HepG2 (cell line): ENCODE data around the gene TRRAP. TPM values are rescaled to one million over a fixed set of nuclear protein-coding genes. Genes with fewer than 3 reads are reported as not detected.

Experiments
- ATAC-seq: fragments of 200-7000 bp; cut with Tn5 transposase; 3 replicates; pipeline ENCODE4 v1.9.1; 2020; ENCODE audit warnings: mild to moderate bottlenecking, moderate library complexity
- BruUV-seq: library from RNA; stranded (reverse); fragments of 400-500 nt; replicated peaks from 2 replicates; lab custom pipeline; 2021; lab: Mats Ljungman, UMichigan
- CTCF ChIA-PET: fragments of 300-600 bp; formaldehyde crosslinking; extraction: SDS; loops from one replicate; lab custom pipeline; 2021; ENCODE audit warnings: low total read pairs, inconsistent platforms, low intra/inter-chr PET ratio; lab: Yijun Ruan, JAX
- POLR2A ChIA-PET: fragments of 350-600 bp; sonication (Branson Sonifier 250); formaldehyde crosslinking; loops from one replicate; lab custom pipeline; 2020; ENCODE audit warnings: antibody characterized with exemption, inconsistent platforms; lab: Yijun Ruan, JAX
- DNase-seq: peaks from one replicate; pipeline ENCODE4 v3.0.0-alpha.2; 2015; ENCODE audit warnings: low spot score
- FAIRE-seq: peaks from 3 replicates; lab custom pipeline; 2011; peaks lifted over from hg19 to GRCh38; lab: Jason Lieb, UNC
- H2AFZ ChIP-seq: one replicate; pipeline ENCODE4 v1.6.1; 2011; ENCODE audit warnings: low read length, inconsistent platforms
- H3K27ac ChIP-seq: fragments of 300-600 bp; 3 replicates; pipeline ENCODE4 v1.8.0; 2011; ENCODE audit warnings: mixed run types, mild to moderate bottlenecking, mixed read lengths, low read length, inconsistent platforms; ENCODE audit not compliant: insufficient read depth; ENCODE audit errors: extremely low read length
- H3K27me3 ChIP-seq, 2 experiments: fragments of 200-600 bp in 1 of 2; 2 replicates in 1 of 2; 3 replicates in 1 of 2; pipeline versions ENCODE4 v1.6.0 to v1.8.0; 2011; ENCODE audit warnings: low read length in 2 of 2, mild to moderate bottlenecking in 2 of 2, moderate library complexity in 2 of 2, inconsistent platforms in 1 of 2; ENCODE audit not compliant: insufficient read depth in 2 of 2, control insufficient read depth in 1 of 2
- H3K36me3 ChIP-seq, 2 experiments: fragments of 200-600 bp in 1 of 2; replicated peaks in 1 of 2; 2 replicates in 1 of 2; 3 replicates in 1 of 2; pipeline versions ENCODE4 v1.5.1 to v1.8.0; 2011; ENCODE audit warnings: low read length in 2 of 2, inconsistent platforms in 1 of 2; ENCODE audit not compliant: insufficient read depth in 2 of 2, control insufficient read depth in 1 of 2
- H3K4me1 ChIP-seq: 2 replicates; pipeline ENCODE4 v1.5.1; 2012; ENCODE audit warnings: low read length, inconsistent platforms; ENCODE audit not compliant: insufficient read depth
- H3K4me2 ChIP-seq: 2 replicates; pipeline ENCODE4 v1.6.0; 2011; ENCODE audit warnings: low read depth, low read length, inconsistent platforms
- H3K4me3 ChIP-seq, 3 experiments: fragments of 200-600 bp in 1 of 3; sonication (generic), shearing (Covaris generic) in 1 of 3; replicated peaks in 1 of 3; 2 replicates each; pipeline ENCODE4 v1.5.1; 2011 to 2016; ENCODE audit warnings: low read length in 3 of 3, inconsistent platforms in 2 of 3, low read depth in 2 of 3, mild to moderate bottlenecking in 2 of 3, control low read depth in 1 of 3, mixed read lengths in 1 of 3; ENCODE audit not compliant: insufficient read depth in 1 of 3
- H3K79me2 ChIP-seq: one replicate; pipeline ENCODE4 v1.6.1; 2011; ENCODE audit warnings: low read length, inconsistent platforms; ENCODE audit not compliant: insufficient read depth
- H3K9ac ChIP-seq: 2 replicates; pipeline ENCODE4 v1.6.0; 2011; ENCODE audit warnings: mild to moderate bottlenecking, low read depth, low read length, inconsistent platforms; ENCODE audit not compliant: insufficient read depth
- H3K9me3 ChIP-seq: 2 replicates; pipeline ENCODE4 v1.5.1; 2012; ENCODE audit warnings: mild to moderate bottlenecking, low read length
- H4K20me1 ChIP-seq: 2 replicates; pipeline ENCODE4 v1.6.0; 2011; ENCODE audit warnings: inconsistent platforms, mild to moderate bottlenecking, low read length, moderate library complexity; ENCODE audit not compliant: insufficient read depth
- HMG20B ChIP-seq: conservative IDR thresholded peaks from 2 replicates; pipeline ENCODE4 v1.6.1; 2016; ENCODE audit warnings: missing genetic modification reagents, missing compliant biosample characterization
- JUN ChIP-seq: sonication (generic); formaldehyde crosslinking; IDR thresholded peaks from 2 replicates; pipeline ENCODE4 v1.4.0; 2020; ENCODE audit warnings: mild to moderate bottlenecking, missing genetic modification reagents
- SMARCC2 ChIP-seq: fragments of 450-650 bp; IDR thresholded peaks from 2 replicates; pipeline ENCODE4 v1.6.1; 2017; ENCODE audit warnings: antibody characterized with exemption, mild to moderate bottlenecking
- SSRP1 ChIP-seq: IDR thresholded peaks from 2 replicates; pipeline ENCODE4 v1.6.1; 2016; ENCODE audit warnings: control low read depth
- TCF12 ChIP-seq, 2 experiments: fragments of 450-650 bp in 1 of 2; sonication (generic) in 1 of 2; formaldehyde crosslinking in 1 of 2; IDR thresholded peaks; 2 replicates each; pipeline versions ENCODE4 v1.6.1 to v1.8.0; 2017 to 2022; ENCODE audit warnings: antibody characterized with exemption in 1 of 2, mild to moderate bottlenecking in 1 of 2, missing genetic modification reagents in 1 of 2, moderate library complexity in 1 of 2
- WGBS: methylation state at CpG from one replicate; pipeline ENCODE4 v1.1.6; 2017; ENCODE audit warnings: low lambda C conversion rate; 5-methylcytosine and 5-hydroxymethylcytosine counted together
- in situ Hi-C: cut with HindIII; loops from 2 replicates; pipeline ENCODE4 v1.10.0; 2017; ENCODE audit warnings: low pct_unique_long_range_greater_than_20kb; ENCODE audit not compliant: extremely low pct_ligation_motif_present
- intact Hi-C: fragments of 100-400 bp; cut with micrococcal nuclease; formaldehyde crosslinking; loops from one replicate; pipeline ENCODE4 v1.10.0; 2022; ENCODE audit not compliant: unreplicated experiment
- polyA plus RNA-seq, 8 experiments: library from polyadenylated mRNA; depleted of rRNA in 3 of 8; stranded (reverse) in 7 of 8; unstranded in 1 of 8; fragments of >200 nt; fragmentation: Illumina TruSeq in 4 of 8; extraction: Trizol in 4 of 8; gene quantifications; 2 replicates each; pipeline versions ENCODE4 v1.2.1 to v1.2.3, GENCODE V29; 2011 to 2016; ENCODE audit warnings: low read depth in 4 of 8, missing spikeins in 1 of 8, mixed read lengths in 1 of 8; ENCODE audit not compliant: insufficient read depth in 1 of 8
- total RNA-seq, 5 experiments: library from RNA; depleted of rRNA; stranded (reverse); fragments of >200 nt; fragmentation: Illumina TruSeq; extraction: Trizol; gene quantifications; 2 replicates each; pipeline ENCODE4 v1.2.3, GENCODE V29; 2016; ENCODE audit warnings: low read depth in 1 of 5
- TF ChIP-seq, protein P1 (sequence below): sonication (generic); formaldehyde crosslinking; conservative IDR thresholded peaks from 2 replicates; pipeline ENCODE4 v1.8.0; 2022; ENCODE audit warnings: missing genetic modification reagents
- TF ChIP-seq, protein P2 (sequence below): sonication (generic); formaldehyde crosslinking; IDR thresholded peaks from 2 replicates; pipeline ENCODE4 v1.4.0; 2020; ENCODE audit warnings: missing genetic modification reagents
- TF ChIP-seq, protein P3 (sequence below), 2 experiments: fragments of 450-650 bp in 1 of 2; sonication (generic) in 1 of 2; formaldehyde crosslinking in 1 of 2; IDR thresholded peaks; 2 replicates each; pipeline versions ENCODE4 v1.6.1 to v1.8.0; 2016 to 2022; ENCODE audit warnings: antibody characterized with exemption in 1 of 2, mild to moderate bottlenecking in 1 of 2, missing genetic modification reagents in 1 of 2
- TF ChIP-seq, protein P4 (sequence below): IDR thresholded peaks from 2 replicates; pipeline ENCODE4 v1.6.1; 2016; ENCODE audit warnings: low read depth, control low read depth

Gene TRRAP
- total and polyA plus RNA-seq, 2 of the 13 experiments (the other 11 are each of a cell fraction or from before 2014, with no cell fraction given): 8.6 to 10.5 TPM

DNA sequence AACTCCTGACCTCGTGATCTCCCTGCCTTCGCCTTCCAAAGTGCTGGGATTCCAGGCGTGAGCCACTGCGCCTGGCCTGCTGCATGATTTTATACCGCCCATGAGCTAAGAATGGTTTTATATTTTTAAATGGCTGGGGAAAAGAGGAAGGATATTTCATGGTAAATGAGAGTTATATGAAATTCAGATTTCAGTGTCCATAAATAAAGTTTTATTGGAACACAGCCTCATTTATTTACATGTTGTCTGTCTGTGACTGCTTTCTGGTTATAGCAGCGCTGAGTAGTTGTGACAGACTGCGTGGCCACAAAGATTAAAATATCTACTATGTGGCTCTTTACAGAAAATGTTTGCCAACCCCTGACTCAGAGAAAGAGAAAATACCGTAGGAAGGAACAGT, 2.2 kb downstream of the TRRAP start:
- in situ Hi-C loops: no loop called here
- Histone ChIP-seq H3K4me3 (no peak overlapping the region), H3K4me2 (peak overlapping the region; percentile 93), H3K9me3 (no peaks in the 10 kb centered on the region), H3K27ac (no peak overlapping the region), H2AFZ (no peak overlapping the region), H3K4me1 (peaks cover 34% of the 10 kb centered on the region), H3K27me3 (peaks cover 1 to 9% of the 10 kb centered on the region in 2 experiments; a peak in 2 of 5 replicates), H4K20me1 (peaks cover 4% of the 10 kb centered on the region; the same call in 1 of the 2 replicates), H3K36me3 (peaks cover 14 to 38% of the 10 kb centered on the region in 2 experiments), H3K79me2 (peaks cover 25% of the 10 kb centered on the region), H3K9ac (no peak overlapping the region)
- DNase-seq (no peak), ATAC-seq (no peak), FAIRE-seq (no peak)
- intact Hi-C loops: no loop called here
- no TSS peak for BruUV-seq
- POLR2A ChIA-PET: no interaction called here
- WGBS: 96% methylated on average over 8 of the region's 8 CpGs
- CTCF ChIA-PET: no interaction called here
- TF ChIP-seq TCF12 (IDR thresholded peaks at IDR 0.05): no peak
- no peak for TF ChIP-seq TCF12 (CRISPR knock-in tag; IDR thresholded peaks at IDR 0.05)
- TF ChIP-seq, protein P1, sequence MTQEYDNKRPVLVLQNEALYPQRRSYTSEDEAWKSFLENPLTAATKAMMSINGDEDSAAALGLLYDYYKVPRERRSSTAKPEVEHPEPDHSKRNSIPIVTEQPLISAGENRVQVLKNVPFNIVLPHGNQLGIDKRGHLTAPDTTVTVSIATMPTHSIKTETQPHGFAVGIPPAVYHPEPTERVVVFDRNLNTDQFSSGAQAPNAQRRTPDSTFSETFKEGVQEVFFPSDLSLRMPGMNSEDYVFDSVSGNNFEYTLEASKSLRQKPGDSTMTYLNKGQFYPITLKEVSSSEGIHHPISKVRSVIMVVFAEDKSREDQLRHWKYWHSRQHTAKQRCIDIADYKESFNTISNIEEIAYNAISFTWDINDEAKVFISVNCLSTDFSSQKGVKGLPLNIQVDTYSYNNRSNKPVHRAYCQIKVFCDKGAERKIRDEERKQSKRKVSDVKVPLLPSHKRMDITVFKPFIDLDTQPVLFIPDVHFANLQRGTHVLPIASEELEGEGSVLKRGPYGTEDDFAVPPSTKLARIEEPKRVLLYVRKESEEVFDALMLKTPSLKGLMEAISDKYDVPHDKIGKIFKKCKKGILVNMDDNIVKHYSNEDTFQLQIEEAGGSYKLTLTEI (CRISPR knock-in tag): no peak
- TF ChIP-seq, protein P2, sequence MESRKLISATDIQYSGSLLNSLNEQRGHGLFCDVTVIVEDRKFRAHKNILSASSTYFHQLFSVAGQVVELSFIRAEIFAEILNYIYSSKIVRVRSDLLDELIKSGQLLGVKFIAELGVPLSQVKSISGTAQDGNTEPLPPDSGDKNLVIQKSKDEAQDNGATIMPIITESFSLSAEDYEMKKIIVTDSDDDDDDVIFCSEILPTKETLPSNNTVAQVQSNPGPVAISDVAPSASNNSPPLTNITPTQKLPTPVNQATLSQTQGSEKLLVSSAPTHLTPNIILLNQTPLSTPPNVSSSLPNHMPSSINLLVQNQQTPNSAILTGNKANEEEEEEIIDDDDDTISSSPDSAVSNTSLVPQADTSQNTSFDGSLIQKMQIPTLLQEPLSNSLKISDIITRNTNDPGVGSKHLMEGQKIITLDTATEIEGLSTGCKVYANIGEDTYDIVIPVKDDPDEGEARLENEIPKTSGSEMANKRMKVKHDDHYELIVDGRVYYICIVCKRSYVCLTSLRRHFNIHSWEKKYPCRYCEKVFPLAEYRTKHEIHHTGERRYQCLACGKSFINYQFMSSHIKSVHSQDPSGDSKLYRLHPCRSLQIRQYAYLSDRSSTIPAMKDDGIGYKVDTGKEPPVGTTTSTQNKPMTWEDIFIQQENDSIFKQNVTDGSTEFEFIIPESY (CRISPR knock-in tag): 0 out of 2 replicates have a peak, but pooled peaks have one; percentile 27
- no peak for TF ChIP-seq JUN (CRISPR knock-in tag)
- no peak for TF ChIP-seq SMARCC2
- TF ChIP-seq, protein P3, sequence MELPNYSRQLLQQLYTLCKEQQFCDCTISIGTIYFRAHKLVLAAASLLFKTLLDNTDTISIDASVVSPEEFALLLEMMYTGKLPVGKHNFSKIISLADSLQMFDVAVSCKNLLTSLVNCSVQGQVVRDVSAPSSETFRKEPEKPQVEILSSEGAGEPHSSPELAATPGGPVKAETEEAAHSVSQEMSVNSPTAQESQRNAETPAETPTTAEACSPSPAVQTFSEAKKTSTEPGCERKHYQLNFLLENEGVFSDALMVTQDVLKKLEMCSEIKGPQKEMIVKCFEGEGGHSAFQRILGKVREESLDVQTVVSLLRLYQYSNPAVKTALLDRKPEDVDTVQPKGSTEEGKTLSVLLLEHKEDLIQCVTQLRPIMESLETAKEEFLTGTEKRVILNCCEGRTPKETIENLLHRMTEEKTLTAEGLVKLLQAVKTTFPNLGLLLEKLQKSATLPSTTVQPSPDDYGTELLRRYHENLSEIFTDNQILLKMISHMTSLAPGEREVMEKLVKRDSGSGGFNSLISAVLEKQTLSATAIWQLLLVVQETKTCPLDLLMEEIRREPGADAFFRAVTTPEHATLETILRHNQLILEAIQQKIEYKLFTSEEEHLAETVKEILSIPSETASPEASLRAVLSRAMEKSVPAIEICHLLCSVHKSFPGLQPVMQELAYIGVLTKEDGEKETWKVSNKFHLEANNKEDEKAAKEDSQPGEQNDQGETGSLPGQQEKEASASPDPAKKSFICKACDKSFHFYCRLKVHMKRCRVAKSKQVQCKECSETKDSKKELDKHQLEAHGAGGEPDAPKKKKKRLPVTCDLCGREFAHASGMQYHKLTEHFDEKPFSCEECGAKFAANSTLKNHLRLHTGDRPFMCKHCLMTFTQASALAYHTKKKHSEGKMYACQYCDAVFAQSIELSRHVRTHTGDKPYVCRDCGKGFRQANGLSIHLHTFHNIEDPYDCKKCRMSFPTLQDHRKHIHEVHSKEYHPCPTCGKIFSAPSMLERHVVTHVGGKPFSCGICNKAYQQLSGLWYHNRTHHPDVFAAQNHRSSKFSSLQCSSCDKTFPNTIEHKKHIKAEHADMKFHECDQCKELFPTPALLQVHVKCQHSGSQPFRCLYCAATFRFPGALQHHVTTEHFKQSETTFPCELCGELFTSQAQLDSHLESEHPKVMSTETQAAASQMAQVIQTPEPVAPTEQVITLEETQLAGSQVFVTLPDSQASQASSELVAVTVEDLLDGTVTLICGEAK (IDR thresholded peaks at IDR 0.05): no peak
- TF ChIP-seq, protein P3 (CRISPR knock-in tag; IDR thresholded peaks at IDR 0.05): peak; percentile 51; the same call in 1 of the 2 replicates
- TF ChIP-seq HMG20B: no peak
- TF ChIP-seq, protein P4, sequence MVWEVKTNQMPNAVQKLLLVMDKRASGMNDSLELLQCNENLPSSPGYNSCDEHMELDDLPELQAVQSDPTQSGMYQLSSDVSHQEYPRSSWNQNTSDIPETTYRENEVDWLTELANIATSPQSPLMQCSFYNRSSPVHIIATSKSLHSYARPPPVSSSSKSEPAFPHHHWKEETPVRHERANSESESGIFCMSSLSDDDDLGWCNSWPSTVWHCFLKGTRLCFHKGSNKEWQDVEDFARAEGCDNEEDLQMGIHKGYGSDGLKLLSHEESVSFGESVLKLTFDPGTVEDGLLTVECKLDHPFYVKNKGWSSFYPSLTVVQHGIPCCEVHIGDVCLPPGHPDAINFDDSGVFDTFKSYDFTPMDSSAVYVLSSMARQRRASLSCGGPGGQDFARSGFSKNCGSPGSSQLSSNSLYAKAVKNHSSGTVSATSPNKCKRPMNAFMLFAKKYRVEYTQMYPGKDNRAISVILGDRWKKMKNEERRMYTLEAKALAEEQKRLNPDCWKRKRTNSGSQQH (CRISPR knock-in tag): no peak
- TF ChIP-seq SSRP1 (CRISPR knock-in tag): no peak
